Measurements from ENCODE around the gene UNG.
"Not testable (repeated sequence)": the region's sequence is repeated elsewhere in the genome, so short reads cannot be mapped to it uniquely, and the experiment has no call there.

The UNG gene

DNA sequence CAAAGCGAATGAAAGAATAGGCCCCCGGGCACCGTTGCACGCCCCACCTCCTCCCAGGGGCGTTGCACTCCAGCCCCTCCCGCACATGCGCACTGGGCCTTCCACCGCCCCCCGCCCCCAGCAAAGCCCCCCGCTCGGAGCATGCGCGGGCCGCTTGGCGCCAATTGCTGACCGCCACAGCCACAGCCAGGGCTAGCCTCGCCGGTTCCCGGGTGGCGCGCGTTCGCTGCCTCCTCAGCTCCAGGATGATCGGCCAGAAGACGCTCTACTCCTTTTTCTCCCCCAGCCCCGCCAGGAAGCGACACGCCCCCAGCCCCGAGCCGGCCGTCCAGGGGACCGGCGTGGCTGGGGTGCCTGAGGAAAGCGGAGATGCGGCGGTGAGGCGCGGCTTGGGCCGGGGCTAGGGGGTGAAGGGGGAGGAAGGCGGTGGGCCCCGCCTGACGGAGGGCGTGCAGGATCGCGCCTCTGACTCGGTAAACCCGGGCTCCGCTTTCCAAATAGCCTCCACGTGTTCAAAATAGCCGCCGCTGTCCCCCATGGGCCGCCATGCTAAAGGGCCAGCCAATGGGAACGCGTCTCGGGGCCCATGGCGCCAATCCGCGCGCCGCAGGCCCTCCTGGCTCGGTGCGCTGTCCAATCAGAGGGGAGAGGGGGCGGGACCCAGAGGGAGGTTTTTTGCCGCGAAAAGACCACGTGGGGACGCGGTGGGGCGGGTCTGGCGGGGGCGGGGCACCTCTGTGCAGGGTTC, at the start of gene UNG:
Gene UNG, plus strand, starts transcription at position 163 of the 748 bp plus-strand sequence. Its CDS starts 83 bp downstream, at position 246.
- POLR2A ChIA-PET = interaction anchor here (0.8 to 1.2 kb wide), 2 partner anchors 14 to 288 kb away, joined by 3 read pairs; no protein-coding TSS in a partner anchor
- CTCF ChIA-PET = interaction anchor here (1.5 to 6.4 kb wide), 5 partner anchors 13 to 292 kb away, joined by 4 to 61 read pairs (median 6); no protein-coding TSS in a partner anchor
- H3K4me3 ChIP-seq (ENCODE audit: low read depth, low read length) = peak within 1 kb of the TSS; percentile 79
- peak; percentile 41 for DNase-seq (ENCODE audit: low read depth, low spot score)
- TF ChIP-seq, protein P1, sequence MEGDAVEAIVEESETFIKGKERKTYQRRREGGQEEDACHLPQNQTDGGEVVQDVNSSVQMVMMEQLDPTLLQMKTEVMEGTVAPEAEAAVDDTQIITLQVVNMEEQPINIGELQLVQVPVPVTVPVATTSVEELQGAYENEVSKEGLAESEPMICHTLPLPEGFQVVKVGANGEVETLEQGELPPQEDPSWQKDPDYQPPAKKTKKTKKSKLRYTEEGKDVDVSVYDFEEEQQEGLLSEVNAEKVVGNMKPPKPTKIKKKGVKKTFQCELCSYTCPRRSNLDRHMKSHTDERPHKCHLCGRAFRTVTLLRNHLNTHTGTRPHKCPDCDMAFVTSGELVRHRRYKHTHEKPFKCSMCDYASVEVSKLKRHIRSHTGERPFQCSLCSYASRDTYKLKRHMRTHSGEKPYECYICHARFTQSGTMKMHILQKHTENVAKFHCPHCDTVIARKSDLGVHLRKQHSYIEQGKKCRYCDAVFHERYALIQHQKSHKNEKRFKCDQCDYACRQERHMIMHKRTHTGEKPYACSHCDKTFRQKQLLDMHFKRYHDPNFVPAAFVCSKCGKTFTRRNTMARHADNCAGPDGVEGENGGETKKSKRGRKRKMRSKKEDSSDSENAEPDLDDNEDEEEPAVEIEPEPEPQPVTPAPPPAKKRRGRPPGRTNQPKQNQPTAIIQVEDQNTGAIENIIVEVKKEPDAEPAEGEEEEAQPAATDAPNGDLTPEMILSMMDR (IDR thresholded peaks at IDR 0.05; ENCODE audit: insufficient read depth, low read length, missing control alignments) = no peak

DNA sequence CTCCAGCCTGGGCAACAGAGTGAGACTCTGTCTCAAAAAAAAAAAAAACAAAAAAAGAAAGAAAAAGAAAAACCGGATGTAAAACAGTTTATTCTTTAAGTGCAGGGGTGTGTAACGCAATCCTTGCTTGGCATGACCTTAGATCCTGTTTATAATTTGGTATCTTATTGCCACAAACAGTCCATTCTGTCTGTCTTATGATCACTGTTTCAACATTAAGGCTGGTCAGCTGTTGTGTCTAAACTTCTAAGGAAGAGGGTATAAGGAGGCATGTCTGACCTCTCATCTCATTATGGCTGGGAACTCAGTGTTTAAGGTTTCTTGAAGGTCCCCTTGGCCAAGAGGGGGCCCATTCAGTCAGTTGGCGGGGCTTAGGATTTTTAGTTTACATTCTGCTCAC, 48.7 kb upstream of the UNG start:
- POLR2A ChIA-PET; DNase-seq (ENCODE audit: low read depth, low spot score); H3K4me3 ChIP-seq (ENCODE audit: low read depth, low read length); CTCF ChIA-PET: not testable (repeated sequence)

DNA sequence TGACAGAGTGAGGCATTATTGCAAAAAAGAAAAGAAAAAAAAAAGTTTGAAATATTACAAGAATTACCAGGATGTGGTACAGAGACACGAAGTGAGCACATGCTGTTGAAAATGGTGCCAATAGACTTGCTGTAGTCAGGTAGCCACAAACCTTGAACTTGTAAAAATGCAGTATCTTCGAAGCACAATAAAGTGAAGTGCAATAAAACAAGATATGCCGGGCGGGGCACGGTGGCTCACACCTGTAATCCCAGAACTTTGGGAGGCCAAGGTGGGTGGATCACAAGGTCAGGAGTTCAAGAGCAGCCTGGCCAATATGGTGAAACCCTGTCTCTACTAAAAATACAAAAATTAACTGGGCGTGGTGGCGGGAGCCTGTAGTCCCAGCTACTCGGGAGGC, 47.6 kb upstream of the UNG start:
- DNase-seq (ENCODE audit: low read depth, low spot score); CTCF ChIA-PET; POLR2A ChIA-PET; H3K4me3 ChIP-seq (ENCODE audit: low read depth, low read length): not testable (repeated sequence)

DNA sequence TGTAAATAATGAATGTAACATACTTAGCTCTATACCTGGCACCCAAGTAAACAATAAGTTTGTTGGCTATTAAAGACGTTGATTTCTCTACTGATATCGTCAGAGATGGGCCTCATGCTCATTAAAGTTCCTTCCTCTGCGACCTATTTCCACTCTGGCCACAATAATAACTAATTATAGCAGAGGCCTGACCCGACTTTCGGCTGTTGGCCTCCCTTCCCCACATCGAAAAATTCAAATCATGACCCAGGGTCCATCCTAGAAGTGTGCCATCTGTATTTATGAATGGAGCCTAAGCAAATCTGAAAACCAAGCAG, 45.3 kb upstream of the UNG start:
- TF ChIP-seq, protein P1 (IDR thresholded peaks at IDR 0.05; ENCODE audit: insufficient read depth, low read length, missing control alignments) = no peak
- CTCF ChIA-PET = interaction anchor here (0.9 to 2.5 kb wide), 3 partner anchors 10 to 199 kb away, joined by 3 to 9 read pairs (median 5); no protein-coding TSS in a partner anchor
- POLR2A ChIA-PET = interaction anchor here (0.6 kb wide), 1 partner anchor 195 kb away, joined by 3 read pairs; the partner anchor contains the start of gene SSH1
- no peak for DNase-seq (ENCODE audit: low read depth, low spot score)
- H3K4me3 ChIP-seq (ENCODE audit: low read depth, low read length) = peak overlapping the region; percentile 94

DNA sequence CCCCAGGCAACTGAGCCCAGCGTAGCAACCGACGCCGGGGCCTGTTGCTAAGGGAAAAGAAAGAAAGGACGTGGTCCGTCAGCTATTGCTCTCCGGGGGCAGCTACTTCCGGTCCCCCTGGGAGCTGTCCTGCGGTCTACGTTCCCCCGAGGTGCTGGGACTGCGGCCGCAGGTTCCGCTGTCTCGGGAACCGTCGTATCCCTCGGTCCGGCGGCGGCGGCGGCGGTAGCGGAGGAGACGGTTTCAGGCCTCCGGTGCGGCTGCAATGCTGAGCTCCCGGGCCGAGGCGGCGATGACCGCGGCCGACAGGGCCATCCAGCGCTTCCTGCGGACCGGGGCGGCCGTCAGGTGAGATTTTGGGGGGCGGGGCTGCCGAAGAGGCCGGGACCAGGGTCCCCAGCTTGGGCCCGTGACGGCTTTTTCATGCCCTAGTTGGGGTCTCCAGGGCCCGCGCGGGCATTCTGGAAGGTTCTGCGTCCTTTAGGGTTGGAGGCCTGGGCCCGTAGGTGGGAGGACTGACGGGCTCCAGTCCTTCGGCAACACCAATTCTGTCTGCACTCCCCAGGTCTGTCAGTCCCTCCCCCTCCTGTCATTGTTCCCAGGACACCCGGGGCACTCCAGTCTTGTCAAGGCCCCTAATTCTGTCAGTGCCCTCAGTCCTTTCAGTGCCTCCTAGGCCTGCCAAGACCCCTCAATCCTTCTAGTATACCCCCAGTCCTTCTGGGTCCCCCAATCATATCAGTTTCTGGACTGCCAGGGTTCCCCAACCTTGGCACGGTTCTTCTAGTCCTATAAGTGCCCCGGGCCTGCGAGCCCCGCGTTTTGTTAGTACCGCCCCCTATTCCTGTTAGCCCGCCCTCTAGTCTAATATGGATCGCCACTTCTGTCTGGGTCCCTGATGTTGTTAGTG, 44.7 kb upstream of the UNG start, which contains the start of gene USP30:
Gene USP30, plus strand, starts transcription at position 163 of the 910 bp plus-strand sequence. Its CDS starts 103 bp downstream, at position 266.
- TF ChIP-seq, protein P1 (IDR thresholded peaks at IDR 0.05; ENCODE audit: insufficient read depth, low read length, missing control alignments) = no peak
- ChIA-PET CTCF (interaction anchor here (0.9 to 2.5 kb wide), 3 partner anchors 10 to 200 kb away, joined by 3 to 9 read pairs (median 5); no protein-coding TSS in a partner anchor), POLR2A (interaction anchor here (0.6 kb wide), 1 partner anchor 195 kb away, joined by 3 read pairs; the partner anchor contains the start of gene SSH1)
- peak within 1 kb of the TSS; percentile 94 for H3K4me3 ChIP-seq (ENCODE audit: low read depth, low read length)
- DNase-seq (ENCODE audit: low read depth, low spot score) = peak; percentile 41

DNA sequence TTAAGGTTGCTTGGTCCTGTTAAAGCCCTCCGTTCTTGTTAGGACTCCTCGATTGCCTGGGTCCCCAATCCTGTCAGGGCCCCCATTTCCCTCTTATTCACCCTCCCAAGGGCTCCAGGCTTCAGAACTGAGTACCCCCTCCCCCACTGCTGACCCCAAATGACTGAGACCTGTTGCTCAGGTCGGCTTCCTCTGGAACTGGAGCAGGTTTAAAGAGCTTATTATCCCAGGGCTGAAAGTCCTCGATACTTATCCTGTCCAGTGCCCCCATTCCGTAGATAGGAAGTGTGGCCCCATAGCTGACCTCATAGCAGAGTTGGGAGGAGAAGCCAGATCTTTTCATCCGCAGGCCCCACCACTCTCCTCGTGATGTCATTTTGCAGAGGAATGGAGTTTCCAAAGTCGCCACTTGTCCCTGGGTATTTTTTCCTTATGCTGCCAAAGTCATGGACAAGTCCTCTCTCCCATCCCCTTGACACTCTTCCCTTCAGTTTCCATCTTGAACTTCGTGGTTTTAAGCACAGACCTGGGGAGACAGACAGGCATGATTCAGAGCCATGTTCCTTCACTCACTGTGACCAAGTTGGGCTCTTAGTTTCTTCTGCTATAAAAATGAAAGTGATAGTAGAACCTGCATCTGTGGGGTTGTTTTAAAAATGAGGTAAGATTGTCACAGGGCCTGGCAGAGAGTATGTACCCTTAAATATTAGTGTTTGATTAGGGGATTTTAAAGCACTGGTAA, 43.8 kb upstream of the UNG start:
- no peak for DNase-seq (ENCODE audit: low read depth, low spot score)
- peak overlapping the region; percentile 94 for H3K4me3 ChIP-seq (ENCODE audit: low read depth, low read length)
- TF ChIP-seq, protein P1 (IDR thresholded peaks at IDR 0.05; ENCODE audit: insufficient read depth, low read length, missing control alignments) = no peak
- ChIA-PET CTCF (interaction anchor here (2.5 kb wide), 1 partner anchor 9 kb away, joined by 9 read pairs; no protein-coding TSS in a partner anchor), POLR2A (no interaction called here)

DNA sequence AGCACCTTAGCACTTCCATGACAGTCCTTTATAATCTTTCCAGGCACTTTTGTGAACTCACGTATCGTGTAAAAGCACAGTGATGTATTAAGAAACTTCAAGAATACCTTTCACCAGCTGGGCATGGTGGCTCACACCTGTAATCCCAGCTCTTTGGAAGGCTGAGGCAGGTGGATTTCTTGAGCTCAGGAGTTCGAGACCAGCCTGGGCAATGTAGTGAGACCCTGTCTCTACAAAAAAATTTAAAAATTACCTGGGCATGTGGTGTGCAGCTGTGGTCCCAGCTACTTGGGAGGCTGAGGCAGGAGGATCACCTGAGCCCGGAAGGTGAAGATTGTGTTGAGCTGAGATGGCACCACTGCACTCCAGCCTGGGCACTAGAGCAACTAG, 43.3 kb upstream of the UNG start:
- POLR2A ChIA-PET; DNase-seq (ENCODE audit: low read depth, low spot score); H3K4me3 ChIP-seq (ENCODE audit: low read depth, low read length): not testable (repeated sequence)
- CTCF ChIA-PET = interaction anchor here (2.2 kb wide), 1 partner anchor 38 kb away, joined by 7 read pairs; the partner anchor contains the start of gene ALKBH2
